Memory B cell (primary cell): ENCODE data around the gene KLHL25.

Experiments used
- ATAC-seq: fragments of 150-1000 bp; cut with Tn5 transposase; 2 replicates; pipeline ENCODE4 v1.10.0; 2021; ENCODE audit warnings: low read depth, mild to moderate bottlenecking, moderate library complexity
- DNase-seq, 2 donors: peaks; one replicate each; pipeline ENCODE4 v3.0.0; 2022; ENCODE audit warnings: low spot score in 2 of 2
- H3K27ac Mint-ChIP-seq: one replicate; pipeline ENCODE4 v1.8.0; 2022; ENCODE audit warnings: mild to moderate bottlenecking, moderate library complexity, mixed read lengths
- H3K27me3 Mint-ChIP-seq: one replicate; pipeline ENCODE4 v1.8.0; 2022; ENCODE audit warnings: mixed read lengths
- H3K36me3 Mint-ChIP-seq: one replicate; pipeline ENCODE4 v1.8.0; 2022; ENCODE audit warnings: mild to moderate bottlenecking, mixed read lengths
- H3K4me1 Mint-ChIP-seq: one replicate; pipeline ENCODE4 v1.8.0; 2022; ENCODE audit warnings: mixed read lengths
- H3K4me3 Mint-ChIP-seq: one replicate; pipeline ENCODE4 v1.8.0; 2022; ENCODE audit warnings: mild to moderate bottlenecking, moderate library complexity, mixed read lengths
- H3K9me3 Mint-ChIP-seq: one replicate; pipeline ENCODE4 v1.8.0; 2022; ENCODE audit warnings: mixed read lengths

The KLHL25 gene

GRCh38 chr15:85723960-85724945 is 70.5 kb downstream of the KLHL25 start:
- H3K36me3 Mint-ChIP-seq: peaks cover 44% of the 10 kb centered on the region
- H3K9me3 Mint-ChIP-seq: no peaks in the 10 kb centered on the region
- H3K27ac Mint-ChIP-seq: peak overlapping the region; percentile 74
- ATAC-seq: no peak
- H3K4me3 Mint-ChIP-seq: no peak overlapping the region
- H3K4me1 Mint-ChIP-seq: peaks cover 11% of the 10 kb centered on the region
- DNase-seq: no peak
- H3K27me3 Mint-ChIP-seq: no peaks in the 10 kb centered on the region

DNA sequence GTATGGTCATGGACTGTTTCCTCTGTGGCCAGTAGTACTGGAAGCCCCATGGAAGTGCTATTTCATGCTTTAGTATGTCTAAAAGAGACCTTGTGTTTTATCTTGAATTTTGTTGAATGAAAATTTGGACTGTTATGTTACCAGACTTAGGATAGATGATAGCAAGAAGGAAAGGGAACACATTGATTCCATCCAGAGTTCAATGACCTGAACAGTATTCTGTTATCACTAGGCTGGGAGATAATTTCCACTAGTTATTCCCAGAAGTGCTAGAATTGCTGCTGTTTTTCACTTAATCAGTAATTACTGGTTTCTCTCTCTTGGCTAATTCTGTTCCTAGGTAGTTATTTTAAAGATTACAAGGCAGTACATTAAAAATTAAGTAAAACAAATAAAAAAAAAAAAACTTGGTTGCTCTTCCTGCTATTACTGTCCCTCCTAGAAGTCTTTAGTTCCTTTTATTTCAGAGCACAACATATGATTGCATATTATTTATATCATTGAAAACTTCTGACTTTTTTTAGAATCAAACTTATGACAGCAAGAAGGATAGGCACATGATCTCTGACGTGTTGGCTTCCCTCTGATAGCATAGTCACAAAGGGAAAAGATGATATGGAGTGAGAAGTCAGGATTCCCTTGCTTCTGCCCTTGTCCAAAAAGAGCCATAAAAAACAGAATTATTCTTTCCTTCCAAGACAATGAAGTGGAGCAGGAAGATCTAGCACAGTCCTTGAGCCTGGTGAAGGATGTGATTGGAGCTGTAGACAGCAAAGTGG is 72.2 kb downstream of the KLHL25 start:
- DNase-seq: no peak
- no peak overlapping the region for H3K4me3 Mint-ChIP-seq
- no peak for ATAC-seq
- H3K4me1 Mint-ChIP-seq: peaks cover 22% of the 10 kb centered on the region
- peaks cover 52% of the 10 kb centered on the region for H3K36me3 Mint-ChIP-seq
- H3K27me3 Mint-ChIP-seq: no peaks in the 10 kb centered on the region
- no peaks in the 10 kb centered on the region for H3K9me3 Mint-ChIP-seq
- H3K27ac Mint-ChIP-seq: peak overlapping the region; percentile 42

DNA sequence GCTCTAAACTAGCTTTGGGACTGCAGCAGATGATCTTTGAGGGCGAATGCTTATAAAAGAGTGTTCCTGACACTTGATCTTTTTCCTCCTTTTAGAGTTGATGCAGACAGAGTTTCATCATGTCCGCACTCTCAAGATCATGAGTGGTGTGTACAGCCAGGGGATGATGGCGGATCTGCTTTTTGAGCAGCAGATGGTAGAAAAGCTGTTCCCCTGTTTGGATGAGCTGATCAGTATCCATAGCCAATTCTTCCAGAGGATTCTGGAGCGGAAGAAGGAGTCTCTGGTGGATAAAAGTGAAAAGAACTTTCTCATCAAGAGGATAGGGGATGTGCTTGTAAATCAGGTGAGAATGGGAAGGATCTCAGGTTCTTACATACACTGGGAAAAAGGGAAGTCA is 75.7 kb downstream of the KLHL25 start:
- Mint-ChIP-seq H3K27me3 (no peaks in the 10 kb centered on the region), H3K9me3 (no peaks in the 10 kb centered on the region), H3K4me1 (peaks cover 31% of the 10 kb centered on the region), H3K36me3 (peaks cover 49% of the 10 kb centered on the region), H3K27ac (peak overlapping the region; percentile 91), H3K4me3 (no peak overlapping the region)
- ATAC-seq: no peak
- DNase-seq: no peak

DNA sequence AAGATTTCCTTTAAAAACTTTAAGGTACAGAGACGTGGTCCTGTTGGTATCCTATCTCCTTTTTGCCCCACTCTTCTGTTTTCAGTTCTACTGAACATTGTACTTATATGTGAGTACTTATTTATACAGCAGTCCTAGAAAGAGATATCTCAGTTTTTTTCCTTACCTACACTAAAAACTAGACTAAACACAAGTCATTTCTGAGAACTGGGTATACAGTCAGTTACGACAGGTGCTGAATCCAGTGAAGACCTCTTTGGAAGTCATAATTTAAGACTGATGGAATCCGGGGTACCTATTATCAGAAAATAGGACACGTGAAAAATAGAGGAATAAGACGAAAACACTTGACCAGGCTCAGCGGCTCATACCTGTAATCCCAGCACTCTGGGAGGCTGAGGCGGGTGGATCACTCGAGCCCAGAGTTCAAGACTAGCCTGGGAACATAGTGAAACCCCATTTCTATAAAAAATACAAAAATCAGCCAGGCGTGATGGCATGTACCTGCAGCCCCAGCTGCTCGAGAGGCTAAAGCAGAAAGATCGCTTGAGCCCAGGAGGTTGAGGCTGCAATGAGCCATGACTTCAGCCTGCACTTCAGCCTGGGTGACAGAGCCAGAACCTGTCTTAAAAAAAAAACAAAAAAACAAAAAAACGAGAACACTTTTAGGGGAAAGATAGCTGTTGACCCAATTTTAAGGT is 76.3 kb downstream of the KLHL25 start:
- H3K27ac Mint-ChIP-seq: peak overlapping the region; percentile 91
- no peaks in the 10 kb centered on the region for H3K9me3 Mint-ChIP-seq
- peak overlapping the region; percentile 21 for H3K4me3 Mint-ChIP-seq
- H3K36me3 Mint-ChIP-seq: peaks cover 51% of the 10 kb centered on the region
- DNase-seq: no peak
- ATAC-seq: peak; percentile 82
- no peaks in the 10 kb centered on the region for H3K27me3 Mint-ChIP-seq
- H3K4me1 Mint-ChIP-seq: peaks cover 31% of the 10 kb centered on the region

DNA sequence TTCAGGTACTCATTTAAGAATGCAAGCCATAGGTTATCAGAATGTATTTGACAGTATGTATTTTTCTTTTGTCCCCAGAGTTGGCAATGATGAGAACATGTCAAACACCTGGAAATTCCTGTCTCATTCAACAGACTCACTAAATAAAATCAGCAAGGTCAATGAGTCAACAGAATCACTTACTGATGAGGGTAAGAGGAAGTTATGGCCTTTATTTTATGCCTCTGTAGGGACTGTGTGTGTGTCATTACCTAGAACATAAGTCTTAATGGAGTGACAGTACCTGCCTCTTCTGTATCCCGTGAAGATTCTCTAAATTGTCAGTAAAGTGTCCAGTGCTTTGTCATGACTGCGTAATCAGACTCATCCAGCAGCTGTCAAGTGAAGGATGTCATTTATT is 77.5 kb downstream of the KLHL25 start:
- H3K27me3 Mint-ChIP-seq: no peaks in the 10 kb centered on the region
- no peaks in the 10 kb centered on the region for H3K9me3 Mint-ChIP-seq
- no peak overlapping the region for H3K4me3 Mint-ChIP-seq
- DNase-seq (no peak), ATAC-seq (no peak)
- H3K27ac Mint-ChIP-seq: peak overlapping the region; percentile 91
- H3K4me1 Mint-ChIP-seq: peaks cover 35% of the 10 kb centered on the region
- peaks cover 49% of the 10 kb centered on the region for H3K36me3 Mint-ChIP-seq

DNA sequence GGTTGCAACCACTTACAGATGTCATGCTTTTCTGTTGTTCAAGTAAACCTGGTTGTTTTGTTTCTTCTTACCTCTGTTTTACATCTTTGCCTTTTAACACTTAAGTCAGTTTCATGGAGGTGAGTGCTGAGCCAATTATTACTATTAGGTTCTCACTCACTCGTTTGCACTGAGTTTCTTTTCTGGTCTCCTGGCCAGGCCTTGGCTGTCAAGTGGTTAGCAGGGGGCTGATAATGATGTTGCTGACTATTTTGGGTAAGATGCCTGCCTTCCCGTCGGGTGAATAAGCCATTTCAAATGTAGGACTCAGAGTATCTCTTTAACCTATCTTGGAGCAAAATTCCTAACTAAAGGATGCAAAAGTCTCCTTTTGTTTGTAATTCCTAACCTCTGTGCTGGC is 78.5 kb downstream of the KLHL25 start:
- ATAC-seq: no peak
- Mint-ChIP-seq H3K4me1 (peaks cover 36% of the 10 kb centered on the region), H3K9me3 (no peaks in the 10 kb centered on the region), H3K27me3 (no peaks in the 10 kb centered on the region), H3K4me3 (no peak overlapping the region), H3K36me3 (peaks cover 48% of the 10 kb centered on the region), H3K27ac (peak overlapping the region; percentile 91)
- DNase-seq: no peak

DNA sequence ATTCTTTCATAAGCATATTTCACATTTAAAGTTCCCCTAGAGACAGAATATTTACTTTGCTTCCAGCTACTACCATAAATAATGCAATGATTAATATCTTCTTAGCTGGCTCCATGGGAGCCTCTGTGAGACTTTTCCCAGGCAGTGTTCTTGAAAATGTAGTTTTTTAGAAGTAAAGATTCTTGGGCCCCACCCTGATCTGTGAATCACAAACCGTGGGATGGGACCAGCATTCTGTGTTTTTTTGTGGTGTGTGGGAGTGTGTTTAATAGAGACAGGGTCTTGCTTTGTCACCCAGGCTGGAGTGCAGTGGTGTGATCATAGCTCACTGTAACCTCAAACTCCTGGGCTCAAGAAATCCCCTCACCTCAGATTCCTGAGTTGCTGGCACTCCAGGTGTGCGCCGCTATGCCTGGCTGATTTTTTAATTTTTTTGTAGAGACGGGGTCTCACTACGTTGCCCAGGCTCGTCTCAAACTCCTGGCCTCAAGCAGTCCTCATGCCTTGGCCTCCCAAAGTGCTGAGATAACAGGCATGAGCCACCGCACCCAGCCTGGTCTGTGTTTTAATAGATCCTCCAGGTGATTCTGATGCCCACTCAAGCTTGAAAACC is 83.0 kb downstream of the KLHL25 start:
- ATAC-seq: no peak
- Mint-ChIP-seq H3K36me3 (peaks cover 30% of the 10 kb centered on the region), H3K27ac (peak overlapping the region; percentile 82), H3K27me3 (no peaks in the 10 kb centered on the region), H3K4me3 (no peak overlapping the region), H3K9me3 (no peaks in the 10 kb centered on the region), H3K4me1 (peaks cover 31% of the 10 kb centered on the region)
- DNase-seq: no peak

GRCh38 chr15:85710340-85710842 is 84.3 kb downstream of the KLHL25 start:
- DNase-seq (no peak), ATAC-seq (no peak)
- no peaks in the 10 kb centered on the region for H3K27me3 Mint-ChIP-seq
- peaks cover 30% of the 10 kb centered on the region for H3K36me3 Mint-ChIP-seq
- H3K4me1 Mint-ChIP-seq: peaks cover 35% of the 10 kb centered on the region
- H3K4me3 Mint-ChIP-seq: peak overlapping the region; percentile 34
- H3K27ac Mint-ChIP-seq: peak overlapping the region; percentile 89
- no peaks in the 10 kb centered on the region for H3K9me3 Mint-ChIP-seq
